Fibroblast of the aortic adventitia (primary cell): ENCODE results near the gene GRIK4. TPM values are rescaled to one million over a fixed set of nuclear protein-coding genes. Genes with fewer than 3 reads are reported as not detected.
"Not testable (repeated sequence)": the region's sequence is repeated elsewhere in the genome, so short reads cannot be mapped to it uniquely, and the experiment has no call there.

Experiments used
- DNase-seq: peaks from one replicate; pipeline ENCODE4 v3.0.0-alpha.2; 2010; ENCODE audit warnings: low read depth
- H3K4me3 ChIP-seq: 2 replicates; pipeline ENCODE4 v1.5.1; 2011; ENCODE audit warnings: low read depth, mild to moderate bottlenecking, control low read depth, low read length, moderate library complexity
- total RNA-seq: library from RNA; depleted of rRNA; stranded (reverse); fragments of >200 nt; gene quantifications from 2 replicates; pipeline ENCODE4 v1.2.3, GENCODE V29; 2012; ENCODE audit warnings: low replicate concordance
- TF ChIP-seq, protein P1 (sequence below): IDR thresholded peaks from 2 replicates; pipeline ENCODE4 v1.5.1; 2011; ENCODE audit warnings: mild to moderate bottlenecking, low read length, control low read depth, inconsistent platforms; ENCODE audit not compliant: insufficient read depth

The GRIK4 gene
- total RNA-seq, 1 donor = not detected

DNA sequence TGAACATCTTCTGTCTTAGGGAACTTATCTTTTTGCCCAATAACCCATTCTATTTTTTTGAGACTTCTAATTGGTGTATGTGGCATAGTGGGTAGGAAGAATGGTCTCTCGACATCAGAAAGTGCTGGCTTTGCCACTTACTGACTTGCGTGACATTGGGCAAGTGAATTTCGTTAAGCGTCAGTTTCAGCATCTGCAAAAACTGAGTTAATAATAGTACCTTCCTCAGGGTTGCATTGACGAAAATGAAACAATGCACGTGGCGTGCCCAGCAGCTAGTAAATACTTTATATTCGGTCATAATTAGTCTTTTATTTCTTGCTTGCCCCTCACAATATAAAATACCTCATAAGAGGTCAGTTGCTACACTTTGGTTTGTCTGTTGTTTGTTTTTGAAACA is 12.5 kb upstream of the GRIK4 start:
- no peak overlapping the region for H3K4me3 ChIP-seq
- no peak for DNase-seq
- TF ChIP-seq, protein P1, sequence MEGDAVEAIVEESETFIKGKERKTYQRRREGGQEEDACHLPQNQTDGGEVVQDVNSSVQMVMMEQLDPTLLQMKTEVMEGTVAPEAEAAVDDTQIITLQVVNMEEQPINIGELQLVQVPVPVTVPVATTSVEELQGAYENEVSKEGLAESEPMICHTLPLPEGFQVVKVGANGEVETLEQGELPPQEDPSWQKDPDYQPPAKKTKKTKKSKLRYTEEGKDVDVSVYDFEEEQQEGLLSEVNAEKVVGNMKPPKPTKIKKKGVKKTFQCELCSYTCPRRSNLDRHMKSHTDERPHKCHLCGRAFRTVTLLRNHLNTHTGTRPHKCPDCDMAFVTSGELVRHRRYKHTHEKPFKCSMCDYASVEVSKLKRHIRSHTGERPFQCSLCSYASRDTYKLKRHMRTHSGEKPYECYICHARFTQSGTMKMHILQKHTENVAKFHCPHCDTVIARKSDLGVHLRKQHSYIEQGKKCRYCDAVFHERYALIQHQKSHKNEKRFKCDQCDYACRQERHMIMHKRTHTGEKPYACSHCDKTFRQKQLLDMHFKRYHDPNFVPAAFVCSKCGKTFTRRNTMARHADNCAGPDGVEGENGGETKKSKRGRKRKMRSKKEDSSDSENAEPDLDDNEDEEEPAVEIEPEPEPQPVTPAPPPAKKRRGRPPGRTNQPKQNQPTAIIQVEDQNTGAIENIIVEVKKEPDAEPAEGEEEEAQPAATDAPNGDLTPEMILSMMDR = no peak

- TF ChIP-seq, protein P1 = no peak
- H3K4me3 ChIP-seq = no peak overlapping the region
- DNase-seq = no peak
Observed at GRCh38 chr11:120499859-120500258, 11.7 kb upstream of the GRIK4 start.

DNA sequence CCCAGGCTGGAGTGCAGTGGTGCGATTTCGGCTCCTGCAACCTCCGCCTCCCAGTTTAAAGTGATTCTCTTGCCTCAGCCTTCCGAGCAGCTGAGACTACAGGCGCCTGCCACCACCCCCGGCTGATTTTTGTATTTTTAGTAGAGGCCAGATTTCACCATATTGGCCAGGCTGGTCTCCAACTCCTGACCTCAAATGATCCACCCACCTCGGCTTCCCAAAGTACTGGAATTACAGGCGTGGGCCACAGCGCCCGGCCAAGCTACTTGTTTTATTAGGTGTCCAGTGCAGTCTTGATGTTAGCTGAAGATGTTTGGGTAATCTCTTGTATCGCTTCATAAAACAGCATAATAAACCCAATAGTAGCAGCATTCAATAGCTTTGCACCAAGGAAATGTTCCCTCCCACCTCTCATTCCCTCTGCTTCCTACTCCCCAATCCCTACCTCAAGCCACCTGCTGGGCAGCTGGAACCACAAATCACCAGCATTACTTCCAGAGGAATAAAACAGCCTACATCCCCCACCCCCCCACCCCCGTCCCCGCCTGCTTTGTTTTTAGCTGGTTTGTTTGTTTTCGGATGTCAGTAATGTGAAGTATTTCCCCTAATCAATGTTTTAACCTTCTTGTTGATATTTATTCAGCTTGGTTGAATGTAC is 11.0 kb upstream of the GRIK4 start:
- no peak overlapping the region for H3K4me3 ChIP-seq
- DNase-seq = no peak
- TF ChIP-seq, protein P1 = no peak

- DNase-seq = no peak
- no peak overlapping the region for H3K4me3 ChIP-seq
- TF ChIP-seq, protein P1 = no peak
Observed at GRCh38 chr11:120501440-120501839, 10.1 kb upstream of the GRIK4 start.

GRCh38 chr11:120501976-120502755 is 9.4 kb upstream of the GRIK4 start:
- no peak for DNase-seq
- no peak overlapping the region for H3K4me3 ChIP-seq
- TF ChIP-seq, protein P1 = no peak

GRCh38 chr11:120503529-120503928 is 8.0 kb upstream of the GRIK4 start:
- not testable (repeated sequence) for DNase-seq, H3K4me3 ChIP-seq

- TF ChIP-seq, protein P1 = no peak
- H3K4me3 ChIP-seq = no peak overlapping the region
- no peak for DNase-seq
Observed at GRCh38 chr11:120505801-120506425, 5.6 kb upstream of the GRIK4 start.
